Psoas muscle (tissue), 8 donors: Measurements from ENCODE around the gene ERCC8. TPM values are rescaled to one million over a fixed set of nuclear protein-coding genes. Genes with fewer than 3 reads are reported as not detected.
"Not testable (repeated sequence)": the region's sequence is repeated elsewhere in the genome, so short reads cannot be mapped to it uniquely, and the experiment has no call there.

ENCODE experiments used
- ATAC-seq, 4 donors: fragments of 200-7000 bp; cut with Tn5 transposase; one replicate each; pipeline ENCODE4 v1.9.1; 2020; ENCODE audit warnings: moderate library complexity in 3 of 4, mild to moderate bottlenecking in 2 of 4
- DNase-seq, 2 donors: peaks; one replicate each; pipeline ENCODE4 v3.0.0-alpha.2; 2020
- H3K27ac ChIP-seq: fragments of 200-600 bp; one replicate; pipeline ENCODE4 v1.8.0; 2022
- H3K27me3 ChIP-seq, 3 donors: fragments of 200-600 bp in 1 of 3; one replicate each; pipeline versions ENCODE4 v1.6.1 to v1.8.0; 2013 to 2022; ENCODE audit warnings: low read length in 2 of 3, mild to moderate bottlenecking in 2 of 3, moderate library complexity in 1 of 3; ENCODE audit not compliant: insufficient read depth in 3 of 3
- H3K36me3 ChIP-seq, 2 donors: fragments of 200-600 bp in 1 of 2; one replicate each; pipeline versions ENCODE4 v1.6.1 to v1.8.0; 2013 to 2022; ENCODE audit warnings: low read depth in 1 of 2, mild to moderate bottlenecking in 1 of 2, moderate library complexity in 1 of 2; ENCODE audit not compliant: insufficient read depth in 1 of 2
- H3K4me1 ChIP-seq: fragments of 200-600 bp; one replicate; pipeline ENCODE4 v1.8.0; 2022
- H3K4me3 ChIP-seq: fragments of 200-600 bp; one replicate; pipeline ENCODE4 v1.8.0; 2022; ENCODE audit warnings: mild to moderate bottlenecking
- H3K9me3 ChIP-seq: fragments of 200-600 bp; one replicate; pipeline ENCODE4 v1.8.0; 2022
- WGBS, 3 donors: extraction: QIAGEN DNeasy Blood & Tissue Kit; methylation state at CpG; one replicate each; pipeline versions ENCODE4 v1.1.6 to v1.1.7; 2013; 5-methylcytosine and 5-hydroxymethylcytosine counted together
- intact Hi-C, 2 donors: fragments of 100-400 bp; cut with DNase I; formaldehyde crosslinking; loops; one replicate each; pipeline versions ENCODE4 v1.11.0 to v1.14.2; 2022
- polyA plus RNA-seq, 3 donors: library from polyadenylated mRNA; stranded (reverse); fragments of 200-250 nt; gene quantifications; one replicate each; pipeline ENCODE4 v1.2.3, GENCODE V29; 2013
- total RNA-seq, 4 donors: library from RNA; stranded (reverse); fragmentation: NEBNext Ultra II Directional in 2 of 4; extraction: Animal tissue kit (Norgen Biotek cat#: 25700) in 2 of 4; gene quantifications; one replicate each; pipeline versions ENCODE4 v1.2.1 to v1.2.4, GENCODE V29; 2021 to 2023
- TF ChIP-seq, protein P1 (sequence below): fragments of 200-600 bp; IDR thresholded peaks from one replicate; pipeline ENCODE4 v1.8.0; 2022; ENCODE audit warnings: antibody characterized with exemption
- donor health status: healthy with polysubstance abuse.
- donor health status: DM: no; HTN: no; CAD: no; lungs with moderate emphysema.
- donor health status: Bipolar disorder and iron deficiency.
- donor health status: healthy.
- donor health status: DM: yes; HTN: yes; CAD: no.
- donor health status: DM: no; HTN: no; CAD: no.
- donor health status: DM: no; HTN: no; CAD: no.
- donor health status: DM: yes; HTN: yes; CAD: no.

The ERCC8 gene
- total and polyA plus RNA-seq, 7 donors: 2.9 to 7.6 (median 4.7) TPM

DNA sequence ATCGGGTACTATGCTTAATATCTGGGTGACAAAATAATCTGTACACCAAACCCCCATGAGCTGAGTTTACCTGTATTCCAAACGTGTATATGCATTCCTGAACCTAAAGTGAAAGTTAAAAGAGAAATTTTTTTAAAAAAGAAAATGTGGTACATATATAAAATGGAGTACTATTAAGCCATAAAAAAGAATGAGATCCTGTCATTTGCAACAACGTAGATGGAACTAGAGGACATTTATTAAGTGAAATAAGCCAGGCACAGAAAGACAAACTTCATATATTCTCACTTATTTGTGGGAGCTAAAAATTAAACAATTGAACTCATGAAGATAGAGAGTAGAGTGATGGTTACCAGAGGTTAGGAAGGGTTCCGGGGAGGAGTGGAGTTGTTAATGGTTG, 44.9 kb upstream of the ERCC8 start:
- no peaks in the 10 kb centered on the region for H3K36me3 ChIP-seq
- H3K4me3 ChIP-seq: no peak overlapping the region
- H3K4me1 ChIP-seq: peaks cover 17% of the 10 kb centered on the region
- 75 to 94% (median 91%) methylated on average over 4 of the region's 4 CpGs for WGBS, 3 donors
- TF ChIP-seq, protein P1, sequence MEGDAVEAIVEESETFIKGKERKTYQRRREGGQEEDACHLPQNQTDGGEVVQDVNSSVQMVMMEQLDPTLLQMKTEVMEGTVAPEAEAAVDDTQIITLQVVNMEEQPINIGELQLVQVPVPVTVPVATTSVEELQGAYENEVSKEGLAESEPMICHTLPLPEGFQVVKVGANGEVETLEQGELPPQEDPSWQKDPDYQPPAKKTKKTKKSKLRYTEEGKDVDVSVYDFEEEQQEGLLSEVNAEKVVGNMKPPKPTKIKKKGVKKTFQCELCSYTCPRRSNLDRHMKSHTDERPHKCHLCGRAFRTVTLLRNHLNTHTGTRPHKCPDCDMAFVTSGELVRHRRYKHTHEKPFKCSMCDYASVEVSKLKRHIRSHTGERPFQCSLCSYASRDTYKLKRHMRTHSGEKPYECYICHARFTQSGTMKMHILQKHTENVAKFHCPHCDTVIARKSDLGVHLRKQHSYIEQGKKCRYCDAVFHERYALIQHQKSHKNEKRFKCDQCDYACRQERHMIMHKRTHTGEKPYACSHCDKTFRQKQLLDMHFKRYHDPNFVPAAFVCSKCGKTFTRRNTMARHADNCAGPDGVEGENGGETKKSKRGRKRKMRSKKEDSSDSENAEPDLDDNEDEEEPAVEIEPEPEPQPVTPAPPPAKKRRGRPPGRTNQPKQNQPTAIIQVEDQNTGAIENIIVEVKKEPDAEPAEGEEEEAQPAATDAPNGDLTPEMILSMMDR: no peak
- ATAC-seq (no peak), DNase-seq (no peak)
- no peaks in the 10 kb centered on the region for H3K27me3 ChIP-seq
- H3K27ac ChIP-seq: no peak overlapping the region
- peaks cover 13% of the 10 kb centered on the region for H3K9me3 ChIP-seq
- intact Hi-C loops: no loop called here

DNA sequence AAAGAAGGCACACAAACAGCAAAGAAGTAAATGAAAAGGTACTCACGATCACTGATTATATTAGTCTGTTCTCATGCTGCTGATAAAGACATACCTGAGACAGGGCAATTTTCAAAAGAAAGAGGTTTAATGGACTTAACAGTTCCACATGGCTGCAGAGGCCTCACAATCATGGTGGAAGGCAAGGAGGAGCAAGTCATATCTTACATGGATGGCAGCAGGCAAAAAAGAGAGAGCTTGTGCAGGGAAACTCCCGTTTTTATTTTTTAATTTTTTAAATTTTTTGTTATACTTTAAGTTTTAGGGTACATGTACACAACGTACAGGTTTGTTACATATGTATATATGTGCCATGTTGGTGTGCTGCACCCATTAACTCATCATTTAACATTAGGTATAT, 37.3 kb upstream of the ERCC8 start:
- intact Hi-C loops, DNase-seq, H3K27me3 ChIP-seq, H3K4me3 ChIP-seq, H3K9me3 ChIP-seq, ATAC-seq, H3K36me3 ChIP-seq, H3K27ac ChIP-seq, H3K4me1 ChIP-seq: not testable (repeated sequence)
- 98 to 100% (median 99%) methylated on average over 3 of the region's 3 CpGs for WGBS, 3 donors

DNA sequence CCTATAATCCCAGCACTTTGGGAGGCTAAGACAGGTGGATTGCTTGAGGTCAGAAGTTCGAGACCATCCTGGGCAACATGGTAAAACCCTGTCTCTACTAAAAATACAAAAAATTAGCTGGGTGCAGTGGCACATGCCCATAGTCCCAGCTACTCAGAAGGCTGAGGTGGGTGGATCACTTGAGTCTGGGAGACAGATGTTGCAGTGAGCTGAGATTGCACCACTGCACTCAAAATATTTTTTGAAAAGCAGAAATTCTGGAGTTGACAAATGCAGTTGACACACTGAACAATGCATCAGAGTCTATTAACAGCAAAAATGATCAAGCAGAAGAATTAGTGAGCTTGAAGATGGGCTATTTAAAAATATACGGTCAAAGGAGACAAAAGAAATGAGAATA, 35.6 kb upstream of the ERCC8 start:
- H3K36me3 ChIP-seq: no peaks in the 10 kb centered on the region
- H3K27me3 ChIP-seq: no peaks in the 10 kb centered on the region
- DNase-seq (no peak), ATAC-seq (no peak)
- H3K4me3 ChIP-seq: no peak overlapping the region
- intact Hi-C loops: no loop called here
- no peaks in the 10 kb centered on the region for H3K9me3 ChIP-seq
- TF ChIP-seq, protein P1: no peak
- 98 to 100% (median 99%) methylated on average over 2 of the region's 2 CpGs for WGBS, 3 donors
- no peak overlapping the region for H3K27ac ChIP-seq
- peaks cover 14% of the 10 kb centered on the region for H3K4me1 ChIP-seq

DNA sequence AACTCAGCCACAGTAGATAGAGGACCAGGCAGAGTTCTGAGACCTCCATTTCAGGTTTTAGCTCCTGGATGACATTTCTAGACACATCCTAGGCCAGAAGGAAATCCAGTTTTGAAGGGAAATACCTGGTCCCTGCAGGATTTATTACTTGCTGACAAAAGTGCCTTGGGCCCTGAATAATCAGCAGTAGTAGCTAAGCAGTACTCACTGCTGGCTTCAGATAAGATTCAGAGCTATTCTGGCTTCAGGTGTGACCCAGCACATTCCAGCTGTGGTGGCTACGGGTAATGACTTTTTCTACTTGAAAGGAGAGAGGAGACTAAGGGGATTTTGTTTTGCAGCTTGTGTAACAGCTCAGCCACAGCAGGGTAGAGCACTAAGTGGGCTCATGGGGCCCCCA, 34.1 kb upstream of the ERCC8 start:
- TF ChIP-seq, protein P1: no peak
- Histone ChIP-seq H3K9me3 (no peaks in the 10 kb centered on the region), H3K27ac (no peak overlapping the region), H3K4me1 (peaks cover 16% of the 10 kb centered on the region), H3K4me3 (no peak overlapping the region), H3K36me3 (no peaks in the 10 kb centered on the region), H3K27me3 (no peaks in the 10 kb centered on the region)
- 37 to 50% (median 47%) methylated on average over 1 of the region's 1 CpG for WGBS, 3 donors
- DNase-seq: no peak
- ATAC-seq: peak in 1 of 4 donors; percentile 27
- intact Hi-C loops: no loop called here

DNA sequence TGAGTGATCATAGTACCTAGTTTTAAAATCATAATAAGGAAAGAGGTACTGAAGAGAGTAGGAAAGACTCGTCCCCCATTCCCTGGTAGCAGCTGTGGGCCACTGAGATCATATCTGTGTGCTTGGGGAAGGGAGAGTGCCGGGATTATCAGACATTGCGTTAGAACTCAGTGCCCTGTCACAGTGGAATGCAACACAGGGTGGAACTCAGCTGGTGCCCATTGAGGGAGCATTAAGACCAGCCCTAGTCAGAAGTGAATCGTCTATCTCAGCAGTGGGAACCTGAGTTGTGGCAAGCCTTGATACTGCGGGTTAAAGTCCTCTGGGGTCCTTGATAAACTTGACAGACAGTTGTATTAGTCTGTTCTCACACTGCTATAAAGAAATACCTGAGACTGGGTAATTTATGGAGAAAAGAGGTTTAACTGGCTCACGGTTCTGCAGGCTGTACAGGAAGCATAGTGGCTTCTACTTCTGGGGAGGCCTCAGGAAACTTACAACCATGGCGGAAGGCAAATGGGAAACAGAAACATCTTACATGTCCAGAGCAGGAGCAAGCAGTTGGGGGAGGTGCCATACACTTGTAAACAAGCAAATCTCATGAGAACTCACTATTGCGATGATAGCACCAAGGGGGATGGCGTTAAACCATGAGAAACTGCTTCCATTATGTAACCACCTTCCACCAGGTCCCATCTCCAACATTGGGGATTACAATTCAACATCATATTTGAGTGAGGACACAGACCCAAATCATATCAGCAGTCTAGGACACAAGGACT, 33.3 kb upstream of the ERCC8 start:
- Histone ChIP-seq H3K4me1 (peaks cover 16% of the 10 kb centered on the region), H3K9me3 (no peaks in the 10 kb centered on the region), H3K4me3 (no peak overlapping the region), H3K27ac (no peak overlapping the region), H3K27me3 (no peaks in the 10 kb centered on the region), H3K36me3 (no peaks in the 10 kb centered on the region)
- DNase-seq: no peak
- intact Hi-C loops: no loop called here
- 75 to 84% (median 83%) methylated on average over 9 of the region's 9 CpGs for WGBS, 3 donors
- TF ChIP-seq, protein P1: no peak
- ATAC-seq: no peak
